Gastrocnemius medialis (tissue), 4 donors: ENCODE results near the gene CFAP97D1. TPM values are rescaled to one million over a fixed set of nuclear protein-coding genes. Genes with fewer than 3 reads are reported as not detected.

Experiments
- ATAC-seq, 2 donors: fragments of 150-250 bp; one replicate each; pipeline ENCODE4 v1.9.1; 2016
- DNase-seq, 2 donors: peaks; one replicate each; pipeline ENCODE4 v3.0.0-alpha.2; 2019
- H3K27ac ChIP-seq, 4 donors: fragments of 200-600 bp; sonication (generic); 1 replicate in 1 of 4; 2 replicates in 3 of 4; pipeline ENCODE4 v1.5.1; 2016 to 2018; ENCODE audit warnings: mild to moderate bottlenecking in 2 of 4, moderate library complexity in 1 of 4
- H3K27me3 ChIP-seq, 3 donors: fragments of 200-600 bp; sonication (generic) in 2 of 3; 1 replicate in 1 of 3; 2 replicates in 2 of 3; pipeline versions ENCODE4 v1.5.1 to v1.6.0; 2016 to 2019; ENCODE audit warnings: mild to moderate bottlenecking in 1 of 3, moderate library complexity in 1 of 3
- H3K36me3 ChIP-seq, 2 donors: fragments of 200-600 bp; sonication (generic) in 1 of 2; one replicate each; pipeline ENCODE4 v1.5.1; 2017 to 2018
- H3K4me1 ChIP-seq, 2 donors: fragments of 200-600 bp; sonication (generic) in 1 of 2; one replicate each; pipeline ENCODE4 v1.5.1; 2016 to 2017; ENCODE audit warnings: mild to moderate bottlenecking in 2 of 2
- H3K4me3 ChIP-seq, 4 donors: fragments of 200-600 bp; sonication (generic) in 3 of 4; 1 replicate in 1 of 4; 2 replicates in 3 of 4; pipeline ENCODE4 v1.5.1; 2016 to 2019; ENCODE audit warnings: mild to moderate bottlenecking in 2 of 4
- H3K9me3 ChIP-seq, 3 donors: fragments of 200-600 bp; sonication (generic) in 2 of 3; 1 replicate in 1 of 3; 2 replicates in 2 of 3; pipeline ENCODE4 v1.5.1; 2016 to 2019
- CTCF ChIP-seq, 5 experiments: fragments of 450-650 bp in 3 of 5; fragments of 200-600 bp in 2 of 5; sonication (generic) in 2 of 5; IDR thresholded peaks in 4 of 5; conservative IDR thresholded peaks in 1 of 5; 1 replicate in 4 of 5; 2 replicates in 1 of 5; pipeline ENCODE4 v1.5.1; 2016 to 2019; ENCODE audit warnings: antibody characterized with exemption in 5 of 5, mild to moderate bottlenecking in 3 of 5, moderate library complexity in 3 of 5
- POLR2A ChIP-seq, 2 donors: fragments of 450-650 bp; IDR thresholded peaks; one replicate each; pipeline ENCODE4 v1.6.1; 2017; ENCODE audit warnings: antibody characterized with exemption in 2 of 2, mild to moderate bottlenecking in 2 of 2, moderate library complexity in 2 of 2
- in situ Hi-C, 4 donors: fragments of 200-750 bp; cut with MboI; loops; one replicate each; pipeline versions ENCODE4 v1.15.0 to v1.8.0; 2017; ENCODE audit warnings: low sequenced_read_pairs in 4 of 4
- intact Hi-C: fragments of 100-400 bp; cut with DNase I; formaldehyde crosslinking; loops from one replicate; pipeline ENCODE4 v1.15.1; 2023; ENCODE audit warnings: low total_unique reads
- total RNA-seq, 4 donors: library from RNA; depleted of rRNA; stranded (reverse); fragments of >200 nt; gene quantifications; one replicate each; pipeline versions ENCODE4 v1.1.0 to v1.2.3, GENCODE V29; 2016

Gene CFAP97D1
- not detected for total RNA-seq

GRCh38 chr17:43780135-43780534, at the start of gene CFAP97D1:
CFAP97D1 (plus strand) TSS chr17:43780435; CDS start chr17:43780463, 28 bp downstream.
- H3K27ac ChIP-seq = peak within 1 kb of the TSS; percentile 98 to 100 (median 100)
- no peaks in the 10 kb centered on the region for H3K27me3 ChIP-seq
- intact Hi-C loops = no loop called here
- H3K4me1 ChIP-seq = peaks cover 31 to 36% of the 10 kb centered on the region in 2 donors
- DNase-seq = no peak
- no peaks in the 10 kb centered on the region for H3K9me3 ChIP-seq
- TF ChIP-seq POLR2A (IDR thresholded peaks at IDR 0.05) = no peak
- TF ChIP-seq CTCF (IDR thresholded peaks at IDR 0.05 in 4 of 5, conservative IDR thresholded peaks at IDR 0.05 in 1 of 5) = no peak
- in situ Hi-C loops = loop anchor here in 1 of 4 donors (10.0 kb wide), 1 partner anchor 65 kb away; the partner anchor contains the start of gene CD300LG
- no peak for ATAC-seq
- H3K4me3 ChIP-seq = peak within 1 kb of the TSS; percentile 77 to 100 (median 92)
- no peaks in the 10 kb centered on the region for H3K36me3 ChIP-seq

GRCh38 chr17:43732958-43733357, 47.3 kb upstream of the CFAP97D1 start:
- Histone ChIP-seq H3K4me3 (no peak overlapping the region), H3K9me3 (no peaks in the 10 kb centered on the region), H3K4me1 (no peaks in the 10 kb centered on the region), H3K36me3 (no peaks in the 10 kb centered on the region), H3K27me3 (no peaks in the 10 kb centered on the region), H3K27ac (no peak overlapping the region)
- ATAC-seq = no peak
- intact Hi-C loops = no loop called here
- no peak for DNase-seq
- TF ChIP-seq CTCF (IDR thresholded peaks at IDR 0.05 in 4 of 5, conservative IDR thresholded peaks at IDR 0.05 in 1 of 5) (no peak), POLR2A (IDR thresholded peaks at IDR 0.05) (no peak)
- in situ Hi-C loops = no loop called here

GRCh38 chr17:43733956-43734355, 46.3 kb upstream of the CFAP97D1 start:
- no peak overlapping the region for H3K27ac ChIP-seq
- DNase-seq (no peak), ATAC-seq (no peak)
- intact Hi-C loops (no loop called here), in situ Hi-C loops (no loop called here)
- no peak overlapping the region for H3K4me3 ChIP-seq
- no peaks in the 10 kb centered on the region for H3K36me3 ChIP-seq
- no peaks in the 10 kb centered on the region for H3K4me1 ChIP-seq
- no peaks in the 10 kb centered on the region for H3K9me3 ChIP-seq
- no peaks in the 10 kb centered on the region for H3K27me3 ChIP-seq
- TF ChIP-seq POLR2A (IDR thresholded peaks at IDR 0.05) = no peak
- TF ChIP-seq CTCF (IDR thresholded peaks at IDR 0.05 in 4 of 5, conservative IDR thresholded peaks at IDR 0.05 in 1 of 5) = no peak

GRCh38 chr17:43734376-43734775, 45.9 kb upstream of the CFAP97D1 start:
- Histone ChIP-seq H3K4me1 (no peaks in the 10 kb centered on the region), H3K27me3 (no peaks in the 10 kb centered on the region), H3K9me3 (no peaks in the 10 kb centered on the region), H3K4me3 (no peak overlapping the region), H3K27ac (no peak overlapping the region), H3K36me3 (no peaks in the 10 kb centered on the region)
- DNase-seq (no peak), ATAC-seq (no peak)
- TF ChIP-seq CTCF (IDR thresholded peaks at IDR 0.05 in 4 of 5, conservative IDR thresholded peaks at IDR 0.05 in 1 of 5) (no peak), POLR2A (IDR thresholded peaks at IDR 0.05) (no peak)
- intact Hi-C loops = no loop called here
- in situ Hi-C loops = no loop called here

GRCh38 chr17:43736389-43736788, 43.8 kb upstream of the CFAP97D1 start:
- Histone ChIP-seq H3K4me1 (no peaks in the 10 kb centered on the region), H3K4me3 (no peak overlapping the region), H3K27me3 (no peaks in the 10 kb centered on the region), H3K27ac (no peak overlapping the region), H3K36me3 (no peaks in the 10 kb centered on the region), H3K9me3 (no peaks in the 10 kb centered on the region)
- DNase-seq = no peak
- ATAC-seq = no peak
- no peak for TF ChIP-seq CTCF (IDR thresholded peaks at IDR 0.05 in 4 of 5, conservative IDR thresholded peaks at IDR 0.05 in 1 of 5)
- no peak for TF ChIP-seq POLR2A (IDR thresholded peaks at IDR 0.05)
- in situ Hi-C loops = no loop called here
- intact Hi-C loops = no loop called here
